Astrocyte of the spinal cord (primary cell): ENCODE measurements around the gene ARHGEF1.

ENCODE experiments used
- DNase-seq: peaks from one replicate; pipeline ENCODE4 v3.0.0; 2011; ENCODE audit warnings: low read depth, low spot score
- H3K4me3 ChIP-seq: 2 replicates; pipeline ENCODE4 v1.5.1; 2011; ENCODE audit warnings: low read depth, mild to moderate bottlenecking, low read length, moderate library complexity
- in situ Hi-C: cut with HindIII; loops from 2 replicates; pipeline ENCODE4 v1.10.0; 2017; ENCODE audit warnings: low sequenced_read_pairs
- TF ChIP-seq, protein P1 (sequence below): IDR thresholded peaks from 2 replicates; pipeline ENCODE4 v1.5.1; 2012; ENCODE audit warnings: low read depth, mild to moderate bottlenecking, low read length, inconsistent platforms

The ARHGEF1 gene

GRCh38 chr19:41876847-41877832, 5.8 kb upstream of the ARHGEF1 start, which contains the start of gene CD79A:
TSS of gene CD79A (plus strand) at chr19:41877279. CDS start at chr19:41877305, 26 bp downstream.
- no peak within 1 kb of the TSS for H3K4me3 ChIP-seq
- TF ChIP-seq, protein P1, sequence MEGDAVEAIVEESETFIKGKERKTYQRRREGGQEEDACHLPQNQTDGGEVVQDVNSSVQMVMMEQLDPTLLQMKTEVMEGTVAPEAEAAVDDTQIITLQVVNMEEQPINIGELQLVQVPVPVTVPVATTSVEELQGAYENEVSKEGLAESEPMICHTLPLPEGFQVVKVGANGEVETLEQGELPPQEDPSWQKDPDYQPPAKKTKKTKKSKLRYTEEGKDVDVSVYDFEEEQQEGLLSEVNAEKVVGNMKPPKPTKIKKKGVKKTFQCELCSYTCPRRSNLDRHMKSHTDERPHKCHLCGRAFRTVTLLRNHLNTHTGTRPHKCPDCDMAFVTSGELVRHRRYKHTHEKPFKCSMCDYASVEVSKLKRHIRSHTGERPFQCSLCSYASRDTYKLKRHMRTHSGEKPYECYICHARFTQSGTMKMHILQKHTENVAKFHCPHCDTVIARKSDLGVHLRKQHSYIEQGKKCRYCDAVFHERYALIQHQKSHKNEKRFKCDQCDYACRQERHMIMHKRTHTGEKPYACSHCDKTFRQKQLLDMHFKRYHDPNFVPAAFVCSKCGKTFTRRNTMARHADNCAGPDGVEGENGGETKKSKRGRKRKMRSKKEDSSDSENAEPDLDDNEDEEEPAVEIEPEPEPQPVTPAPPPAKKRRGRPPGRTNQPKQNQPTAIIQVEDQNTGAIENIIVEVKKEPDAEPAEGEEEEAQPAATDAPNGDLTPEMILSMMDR: no peak
- no peak for DNase-seq
- in situ Hi-C loops: no loop called here

GRCh38 chr19:41877916-41878905, 4.8 kb upstream of the ARHGEF1 start:
- in situ Hi-C loops: no loop called here
- no peak for DNase-seq
- TF ChIP-seq, protein P1: no peak
- no peak overlapping the region for H3K4me3 ChIP-seq

DNA sequence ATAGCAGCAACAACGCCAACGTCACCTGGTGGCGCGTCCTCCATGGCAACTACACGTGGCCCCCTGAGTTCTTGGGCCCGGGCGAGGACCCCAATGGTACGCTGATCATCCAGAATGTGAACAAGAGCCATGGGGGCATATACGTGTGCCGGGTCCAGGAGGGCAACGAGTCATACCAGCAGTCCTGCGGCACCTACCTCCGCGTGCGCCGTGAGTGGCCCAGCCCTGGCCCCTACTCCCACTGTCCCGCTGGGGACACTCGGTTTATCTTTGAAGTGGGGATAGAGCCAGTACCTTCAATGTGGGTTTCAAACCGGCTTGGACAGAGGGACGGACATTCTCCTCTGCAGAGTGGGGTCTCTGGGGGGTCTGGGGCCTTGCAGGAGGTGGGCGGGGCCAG, 3.9 kb upstream of the ARHGEF1 start:
- in situ Hi-C loops: no loop called here
- TF ChIP-seq, protein P1: no peak
- H3K4me3 ChIP-seq: no peak overlapping the region
- no peak for DNase-seq

DNA sequence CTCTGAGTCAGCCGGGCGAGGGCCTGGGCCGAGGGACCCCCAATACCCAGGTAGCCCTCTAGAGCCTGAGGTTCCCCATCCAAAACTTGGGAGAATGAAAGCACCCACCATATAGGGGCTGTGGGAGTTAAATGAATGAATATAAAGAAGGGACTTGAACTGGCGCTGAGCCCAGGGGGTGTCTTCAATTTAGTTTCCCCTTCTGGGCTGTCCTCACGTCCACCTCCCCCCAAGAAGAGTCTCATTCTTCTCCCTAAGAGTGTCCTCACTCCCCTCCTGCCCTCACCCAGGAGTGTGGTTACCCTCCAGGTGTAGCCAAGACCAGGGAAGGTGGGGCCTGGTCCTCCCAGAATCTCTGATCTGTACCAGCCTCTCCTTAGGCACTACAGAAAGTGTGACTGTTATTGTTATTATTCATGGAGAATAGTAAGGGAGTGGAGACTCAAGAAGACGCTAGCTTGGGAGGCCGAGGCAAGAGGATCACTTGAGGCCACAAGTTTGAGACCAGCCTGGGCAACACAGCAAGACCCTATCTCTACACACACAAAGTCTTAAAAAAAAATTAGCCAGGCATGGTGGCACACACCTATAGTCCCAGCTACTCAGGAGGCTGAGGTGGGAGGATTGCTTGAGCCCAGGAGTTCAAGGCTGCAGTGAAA, 3.2 kb upstream of the ARHGEF1 start:
- DNase-seq: no peak
- H3K4me3 ChIP-seq: no peak overlapping the region
- TF ChIP-seq, protein P1: no peak
- in situ Hi-C loops: no loop called here

DNA sequence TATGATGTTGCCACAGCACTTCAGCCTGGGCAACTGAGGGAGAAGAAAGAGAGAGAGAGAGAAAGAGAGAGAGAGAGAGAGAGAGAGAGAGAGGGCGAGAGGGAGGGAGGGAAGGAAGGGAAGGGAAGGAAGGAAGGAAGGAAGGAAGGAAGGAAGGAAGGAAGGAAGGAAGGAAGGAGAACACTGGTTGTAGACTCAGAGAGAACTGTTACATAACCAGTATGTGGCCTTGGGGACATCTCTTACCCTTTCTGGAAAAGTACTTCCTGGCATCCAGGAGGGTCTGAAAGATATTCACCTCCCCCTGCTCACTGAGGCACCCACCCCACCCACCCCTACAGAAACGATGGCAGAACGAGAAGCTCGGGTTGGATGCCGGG, 2.7 kb upstream of the ARHGEF1 start:
- no peak overlapping the region for H3K4me3 ChIP-seq
- no peak for DNase-seq
- in situ Hi-C loops: no loop called here
- TF ChIP-seq, protein P1: no peak

- TF ChIP-seq, protein P1: no peak
- peak overlapping the region; percentile 86 for H3K4me3 ChIP-seq
- no peak for DNase-seq
- in situ Hi-C loops: no loop called here
These were observed 458 bp downstream of the ARHGEF1 start for GRCh38 chr19:41883463-41883820.
